ENCODE data around the gene MRPS21. TPM values are rescaled to one million over a fixed set of nuclear protein-coding genes. Genes with fewer than 3 reads are reported as not detected.

Gene MRPS21
- total RNA-seq, 6 experiments from 2014 or later = 22.9 to 30.5 (median 25.0) TPM

GRCh38 chr1:150346316-150346715, 52.7 kb downstream of the MRPS21 start:
- WGBS (ENCODE audit: insufficient coverage, low coverage, low lambda C conversion rate, missing lambda C conversion rate) = 67% methylated on average over 4 of the region's 4 CpGs

GRCh38 chr1:150352866-150353265, 59.2 kb downstream of the MRPS21 start:
- intact Hi-C loops (cut with DNase I) = no loop called here
- Histone ChIP-seq H3K36me3 (peaks cover 0 to 66% (median 19%) of the 10 kb centered on the region in 4 donors), H3K27me3 (no peaks in the 10 kb centered on the region), H3K4me1 (no peaks in the 10 kb centered on the region), H3K4me3 (no peak overlapping the region), H3K9me3 (peaks cover 0 to 3% (median 0%) of the 10 kb centered on the region in 4 donors), H3K27ac (no peak overlapping the region)
- ATAC-seq (no peak), DNase-seq (no peak)
- WGBS (ENCODE audit: insufficient coverage, low coverage, low lambda C conversion rate, missing lambda C conversion rate) = 95% methylated on average over 4 of the region's 4 CpGs
- TF ChIP-seq POLR2A (IDR thresholded peaks at IDR 0.05) = no peak
- no peak for TF ChIP-seq CTCF (IDR thresholded peaks at IDR 0.05)

More at GRCh38 chr1:150346316-150346715, 52.7 kb downstream of the MRPS21 start:
- no peaks in the 10 kb centered on the region for H3K27me3 ChIP-seq
- TF ChIP-seq CTCF (IDR thresholded peaks at IDR 0.05) (no peak), POLR2A (IDR thresholded peaks at IDR 0.05) (no peak)
- no peaks in the 10 kb centered on the region for H3K4me1 ChIP-seq
- DNase-seq (no peak), ATAC-seq (no peak)
- intact Hi-C loops (cut with DNase I) = no loop called here
- H3K9me3 ChIP-seq = no peaks in the 10 kb centered on the region
- no peak overlapping the region for H3K4me3 ChIP-seq
- no peak overlapping the region for H3K27ac ChIP-seq
- peaks cover 8 to 90% (median 57%) of the 10 kb centered on the region in 4 donors for H3K36me3 ChIP-seq

Other genes with a start within 250 kb of the MRPS21 start
- gene VPS45, start 226.1 kb upstream of the MRPS21 start, total RNA-seq = 10 to 100 TPM; 12.5 to 18.2 (median 14.7) TPM
- gene PLEKHO1, start 143.9 kb upstream of the MRPS21 start, total RNA-seq = 10 to 100 TPM in 1 of 6 experiments, 1 to 10 TPM in 5; 3.4 to 11.7 (median 5.3) TPM
- 10 to 100 TPM in 3 of 6 experiments, 1 to 10 TPM in 3; 9.3 to 16.3 (median 11.0) TPM for gene ANP32E, start 57.7 kb upstream of the MRPS21 start, total RNA-seq
- gene CA14, start 36.1 kb upstream of the MRPS21 start, total RNA-seq = 1 to 10 TPM in 2 of 6 experiments, under 1 TPM in 3, not detected in 1; 0.20 to 4.8 (median 0.56) TPM
- gene APH1A, start 24.8 kb upstream of the MRPS21 start, total RNA-seq = 10 to 100 TPM; 61.2 to 92.0 (median 81.1) TPM
- 1 to 10 TPM in 5 of 6 experiments, not detected in 1; 1.7 to 5.7 (median 3.8) TPM for gene C1orf54, start 21.1 kb upstream of the MRPS21 start, total RNA-seq
- 1 to 10 TPM; 2.0 to 8.4 (median 4.4) TPM for gene CIART, start 11.3 kb upstream of the MRPS21 start, total RNA-seq
- 10 to 100 TPM; 10.8 to 28.0 (median 21.2) TPM for gene PRPF3, start 27.7 kb downstream of the MRPS21 start, total RNA-seq
- gene RPRD2, start 70.3 kb downstream of the MRPS21 start, total RNA-seq = 10 to 100 TPM in 4 of 6 experiments, 1 to 10 TPM in 2; 8.9 to 17.5 (median 11.0) TPM
- gene TARS2, start 193.6 kb downstream of the MRPS21 start, total RNA-seq = 10 to 100 TPM; 16.1 to 32.1 (median 22.4) TPM
- gene ECM1, start 214.2 kb downstream of the MRPS21 start, total RNA-seq = 10 to 100 TPM in 5 of 6 experiments, 1 to 10 TPM in 1; 8.8 to 26.7 (median 14.9) TPM
- gene FALEC, start 221.9 kb downstream of the MRPS21 start, total RNA-seq = not detected